Pancreas (tissue), 10 donors: ENCODE data around the gene GPT2. TPM values are rescaled to one million over a fixed set of nuclear protein-coding genes. Genes with fewer than 3 reads are reported as not detected.
A peak's percentile ranks its signal among the peaks of the same experiment; 100 is the strongest.

ENCODE experiments used
- ATAC-seq, 4 donors: fragments of 200-7000 bp; cut with Tn5 transposase; one replicate each; pipeline versions ENCODE4 v1.8.0 to v1.9.1; 2020; ENCODE audit warnings: mild to moderate bottlenecking in 4 of 4, moderate library complexity in 4 of 4
- DNase-seq, 6 donors: peaks; one replicate each; pipeline ENCODE4 v3.0.0-alpha.2; 2020
- FAIRE-seq: peaks from 2 replicates; lab custom pipeline; 2012; peaks lifted over from hg19 to GRCh38; lab: Jason Lieb, UNC
- H3K27ac ChIP-seq, 4 donors: fragments of 200-600 bp; sonication (generic); 1 replicate in 3 of 4; 2 replicates in 1 of 4; pipeline versions ENCODE4 v1.5.0 to v1.8.0; 2020
- H3K27me3 ChIP-seq, 4 donors: fragments of 200-600 bp; one replicate each; pipeline ENCODE4 v1.8.0; 2021
- H3K36me3 ChIP-seq, 3 donors: fragments of 200-600 bp; sonication (generic) in 1 of 3; one replicate each; pipeline versions ENCODE4 v1.5.0 to v1.8.0; 2020 to 2021
- H3K4me1 ChIP-seq, 3 donors: fragments of 200-600 bp; one replicate each; pipeline ENCODE4 v1.8.0; 2021
- H3K4me3 ChIP-seq, 4 donors: fragments of 200-600 bp; sonication (generic) in 2 of 4; one replicate each; pipeline versions ENCODE4 v1.5.0 to v1.8.0; 2020 to 2021
- H3K9me3 ChIP-seq, 4 donors: fragments of 200-600 bp; one replicate each; pipeline ENCODE4 v1.8.0; 2021
- WGBS, 2 donors: extraction: QIAGEN DNeasy Blood & Tissue Kit; methylation state at CpG; one replicate each; pipeline ENCODE4 v1.1.7; 2013; 5-methylcytosine and 5-hydroxymethylcytosine counted together
- intact Hi-C, 3 donors: fragments of 100-400 bp; cut with DNase I; formaldehyde crosslinking; loops; one replicate each; pipeline versions ENCODE4 v1.11.1 to v1.14.2; 2022
- polyA plus RNA-seq, 2 donors: library from polyadenylated mRNA; stranded (reverse); fragments of 200-250 nt; gene quantifications; one replicate each; pipeline ENCODE4 v1.2.3, GENCODE V29; 2013
- total RNA-seq, 6 donors: library from RNA; stranded (reverse); fragmentation: NEBNext Ultra II Directional in 4 of 6; extraction: Animal tissue kit (Norgen Biotek cat#: 25700) in 4 of 6; gene quantifications; one replicate each; pipeline versions ENCODE4 v1.2.1 to v1.2.4, GENCODE V29; 2021 to 2023
- TF ChIP-seq, protein P1 (sequence below), 4 donors: fragments of 200-600 bp; sonication (generic) in 3 of 4; IDR thresholded peaks; one replicate each; pipeline versions ENCODE4 v1.5.0 to v1.8.0; 2021; ENCODE audit warnings: antibody characterized with exemption in 4 of 4
- donor health status: healthy with polysubstance abuse.
- donor health status: DM: no; HTN: no; CAD: no; lungs with moderate emphysema.
- donor health status: DM: no; HTN: no; CAD: no.
- donor health status: control.
- donor health status: control.
- donor health status: Bipolar disorder and iron deficiency.
- donor health status: DM: yes; HTN: yes; CAD: no.
- donor health status: DM: no; HTN: no; CAD: no.
- donor health status: DM: no; HTN: no; CAD: no.
- donor health status: DM: yes; HTN: yes; CAD: no.

The GPT2 gene
- total and polyA plus RNA-seq, 8 donors, result 29.7 to 122 (median 77.2) TPM

DNA sequence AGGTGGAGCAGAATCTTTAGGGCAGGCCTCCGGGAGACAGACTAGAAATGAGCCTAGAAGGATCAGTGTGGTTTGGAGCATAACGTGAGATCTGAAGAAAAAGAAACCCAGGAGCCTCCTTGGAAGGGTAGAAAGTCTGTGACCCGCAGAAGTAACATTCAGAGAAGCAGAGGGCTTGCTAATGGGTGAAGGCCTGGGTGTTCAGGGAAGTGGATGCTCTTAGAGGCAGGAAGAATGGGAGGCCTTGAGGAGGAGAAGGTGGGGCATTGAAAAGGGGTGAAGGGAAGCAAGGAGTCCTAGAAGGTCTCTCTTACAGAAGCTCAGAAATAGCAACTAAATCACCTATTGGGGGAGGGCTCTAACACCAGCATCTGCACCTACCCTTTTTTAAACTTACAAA lies 20.3 kb downstream of the GPT2 start:
- no peaks in the 10 kb centered on the region for H3K9me3 ChIP-seq
- intact Hi-C loops, result no loop called here
- H3K36me3 ChIP-seq, result peaks cover 0 to 53% (median 8%) of the 10 kb centered on the region in 3 donors
- no peaks in the 10 kb centered on the region for H3K4me1 ChIP-seq
- no peak for DNase-seq
- no peak overlapping the region for H3K4me3 ChIP-seq
- 87 to 94% methylated on average over 3 of the region's 3 CpGs for WGBS, 2 donors
- H3K27me3 ChIP-seq, result no peaks in the 10 kb centered on the region
- no peak for ATAC-seq
- no peak for FAIRE-seq
- TF ChIP-seq, protein P1, sequence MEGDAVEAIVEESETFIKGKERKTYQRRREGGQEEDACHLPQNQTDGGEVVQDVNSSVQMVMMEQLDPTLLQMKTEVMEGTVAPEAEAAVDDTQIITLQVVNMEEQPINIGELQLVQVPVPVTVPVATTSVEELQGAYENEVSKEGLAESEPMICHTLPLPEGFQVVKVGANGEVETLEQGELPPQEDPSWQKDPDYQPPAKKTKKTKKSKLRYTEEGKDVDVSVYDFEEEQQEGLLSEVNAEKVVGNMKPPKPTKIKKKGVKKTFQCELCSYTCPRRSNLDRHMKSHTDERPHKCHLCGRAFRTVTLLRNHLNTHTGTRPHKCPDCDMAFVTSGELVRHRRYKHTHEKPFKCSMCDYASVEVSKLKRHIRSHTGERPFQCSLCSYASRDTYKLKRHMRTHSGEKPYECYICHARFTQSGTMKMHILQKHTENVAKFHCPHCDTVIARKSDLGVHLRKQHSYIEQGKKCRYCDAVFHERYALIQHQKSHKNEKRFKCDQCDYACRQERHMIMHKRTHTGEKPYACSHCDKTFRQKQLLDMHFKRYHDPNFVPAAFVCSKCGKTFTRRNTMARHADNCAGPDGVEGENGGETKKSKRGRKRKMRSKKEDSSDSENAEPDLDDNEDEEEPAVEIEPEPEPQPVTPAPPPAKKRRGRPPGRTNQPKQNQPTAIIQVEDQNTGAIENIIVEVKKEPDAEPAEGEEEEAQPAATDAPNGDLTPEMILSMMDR (IDR thresholded peaks at IDR 0.05), result no peak
- H3K27ac ChIP-seq, result no peak overlapping the region

DNA sequence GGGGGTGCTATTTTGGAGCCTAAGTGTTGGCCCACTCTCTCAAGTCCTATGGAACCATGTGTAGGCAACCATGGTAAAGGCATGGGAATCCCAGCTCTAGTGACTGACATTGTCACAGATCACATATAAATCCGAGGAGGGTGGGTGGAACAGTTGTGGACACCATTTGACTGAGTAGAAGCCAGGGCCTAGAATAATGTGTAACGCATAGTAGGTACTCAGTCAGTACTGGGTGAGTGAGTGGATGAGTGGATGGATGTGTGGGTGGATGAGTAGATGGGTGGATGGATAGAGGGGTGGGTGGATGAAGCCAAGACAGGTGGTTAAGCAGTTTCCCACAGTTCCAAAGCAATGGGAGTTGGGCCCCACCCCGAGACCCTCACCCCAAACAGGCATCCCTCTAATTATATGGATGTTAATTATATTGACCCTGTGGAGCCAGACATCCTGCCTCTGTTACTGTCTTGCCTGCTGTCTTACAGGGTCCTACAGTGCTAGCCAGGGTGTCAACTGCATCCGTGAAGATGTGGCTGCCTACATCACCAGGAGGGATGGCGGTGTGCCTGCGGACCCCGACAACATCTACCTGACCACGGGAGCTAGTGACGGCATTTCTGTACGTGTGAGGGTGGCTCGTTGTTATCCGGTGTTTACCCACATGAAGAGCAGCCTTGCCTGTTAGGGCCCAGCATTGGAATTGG lies 22.3 kb downstream of the GPT2 start:
- Histone ChIP-seq H3K9me3 (no peaks in the 10 kb centered on the region), H3K4me1 (no peaks in the 10 kb centered on the region), H3K27me3 (no peaks in the 10 kb centered on the region), H3K27ac (no peak overlapping the region), H3K36me3 (peaks cover 0 to 53% (median 5%) of the 10 kb centered on the region in 3 donors), H3K4me3 (no peak overlapping the region)
- TF ChIP-seq, protein P1 (IDR thresholded peaks at IDR 0.05), result no peak
- no peak for DNase-seq
- FAIRE-seq, result no peak
- no peak for ATAC-seq
- intact Hi-C loops, result loop anchor here in 2 of 3 donors (2.0 to 5.0 kb wide), 2 partner anchors 49 to 52 kb away; no protein-coding TSS in a partner anchor
- WGBS, 2 donors, result 69 to 76% methylated on average over 12 of the region's 12 CpGs

DNA sequence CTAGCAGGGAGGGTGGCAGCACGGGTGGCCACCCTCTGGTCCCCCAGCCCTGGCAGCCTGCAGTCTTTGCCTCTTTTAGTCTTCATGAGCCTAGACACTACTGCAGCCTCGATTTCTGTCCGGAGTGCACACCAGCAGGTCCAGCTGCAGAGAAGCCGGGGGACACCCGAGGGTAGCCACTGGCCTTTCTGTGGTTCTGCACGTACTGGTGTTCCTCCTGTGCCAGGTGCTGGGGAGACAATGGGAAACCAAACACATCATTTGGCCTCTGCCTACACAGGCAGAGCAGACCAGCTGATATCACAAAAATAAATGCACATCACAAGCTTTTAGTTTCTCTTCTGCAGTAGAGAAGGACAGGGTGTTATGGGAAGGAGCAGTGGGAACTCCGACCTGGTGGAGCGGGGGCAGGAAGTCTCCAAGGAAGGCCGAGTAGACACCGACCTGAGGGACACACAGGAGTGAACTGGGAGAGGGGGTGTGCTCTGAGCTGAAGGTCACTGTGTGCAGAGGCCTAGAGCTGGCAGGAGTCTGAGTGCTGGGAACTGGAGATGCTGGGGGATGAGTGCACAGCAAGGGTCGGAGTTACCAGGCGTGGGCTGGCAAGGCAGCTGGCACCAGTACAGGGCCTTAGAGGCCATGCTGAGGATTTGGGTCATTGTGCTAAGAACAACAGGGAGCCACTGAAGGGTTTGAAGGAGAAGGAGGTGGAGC lies 23.1 kb downstream of the GPT2 start:
- WGBS, 2 donors, result 59 to 70% methylated on average over 12 of the region's 12 CpGs
- Histone ChIP-seq H3K9me3 (no peaks in the 10 kb centered on the region), H3K27me3 (no peaks in the 10 kb centered on the region), H3K4me1 (no peaks in the 10 kb centered on the region), H3K27ac (no peak overlapping the region), H3K4me3 (no peak overlapping the region), H3K36me3 (peaks cover 0 to 53% (median 5%) of the 10 kb centered on the region in 3 donors)
- intact Hi-C loops, result loop anchor here in 2 of 3 donors (2.0 to 5.0 kb wide), 2 partner anchors 50 to 52 kb away; no protein-coding TSS in a partner anchor
- ATAC-seq (peak; percentile 8 to 41 (median 20)), DNase-seq (no peak), FAIRE-seq (no peak)
- TF ChIP-seq, protein P1 (IDR thresholded peaks at IDR 0.05), result no peak

DNA sequence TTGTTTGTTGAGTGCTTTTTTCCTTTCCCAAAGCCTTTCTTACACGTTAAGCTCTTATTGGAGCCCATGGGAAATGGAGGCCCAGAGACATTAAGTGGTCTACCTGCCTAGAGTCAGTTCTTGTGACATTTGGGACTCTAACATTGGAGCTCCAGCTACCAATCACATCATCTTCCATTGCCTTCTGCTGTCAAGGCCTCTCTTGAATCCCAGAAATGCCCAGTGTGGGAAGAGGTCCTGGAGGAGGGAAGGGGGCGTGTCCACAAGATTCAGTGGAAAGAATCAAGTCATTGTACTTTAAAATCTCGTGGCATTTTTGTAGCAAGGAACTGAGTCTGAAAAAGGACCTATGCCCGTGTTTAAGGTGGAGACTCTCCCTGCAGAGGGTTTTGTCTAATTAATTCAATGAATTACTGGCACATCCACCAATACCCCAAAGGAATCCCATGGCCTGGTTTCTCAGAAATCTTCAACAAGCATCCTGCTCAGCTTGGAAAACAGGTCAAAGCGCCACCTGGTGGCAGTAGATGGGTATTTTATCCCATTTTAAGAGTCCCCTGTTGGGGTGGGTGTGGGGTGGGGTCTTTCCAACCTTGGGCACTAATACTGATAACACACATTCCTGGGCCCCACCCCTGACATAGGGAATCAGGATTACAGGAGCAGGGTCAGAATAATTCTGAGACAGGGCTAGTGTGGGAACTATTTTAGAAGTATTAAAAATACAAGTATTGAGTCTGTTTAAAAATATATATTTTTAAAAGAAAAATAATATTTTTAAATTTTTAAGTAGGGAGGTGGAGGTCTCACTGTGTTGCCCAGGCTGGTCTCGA lies 24.6 kb downstream of the GPT2 start:
- FAIRE-seq (no peak), ATAC-seq (peak; percentile 19 to 76 (median 66)), DNase-seq (peak in 1 of 6 donors; percentile 57)
- Histone ChIP-seq H3K4me3 (no peak overlapping the region), H3K36me3 (peaks cover 0 to 61% (median 4%) of the 10 kb centered on the region in 3 donors), H3K9me3 (no peaks in the 10 kb centered on the region), H3K27me3 (no peaks in the 10 kb centered on the region), H3K27ac (peak overlapping the region in 1 of 4 donors; percentile 17), H3K4me1 (no peaks in the 10 kb centered on the region)
- TF ChIP-seq, protein P1 (IDR thresholded peaks at IDR 0.05), result peak; percentile 34 to 70 (median 64)
- intact Hi-C loops, result loop anchor here in 1 of 3 donors (5.0 kb wide), 1 partner anchor 51 kb away; no protein-coding TSS in a partner anchor
- WGBS, 2 donors, result 41% methylated on average over 6 of the region's 6 CpGs
